ENCODE data around the gene ITGB5.

DNA sequence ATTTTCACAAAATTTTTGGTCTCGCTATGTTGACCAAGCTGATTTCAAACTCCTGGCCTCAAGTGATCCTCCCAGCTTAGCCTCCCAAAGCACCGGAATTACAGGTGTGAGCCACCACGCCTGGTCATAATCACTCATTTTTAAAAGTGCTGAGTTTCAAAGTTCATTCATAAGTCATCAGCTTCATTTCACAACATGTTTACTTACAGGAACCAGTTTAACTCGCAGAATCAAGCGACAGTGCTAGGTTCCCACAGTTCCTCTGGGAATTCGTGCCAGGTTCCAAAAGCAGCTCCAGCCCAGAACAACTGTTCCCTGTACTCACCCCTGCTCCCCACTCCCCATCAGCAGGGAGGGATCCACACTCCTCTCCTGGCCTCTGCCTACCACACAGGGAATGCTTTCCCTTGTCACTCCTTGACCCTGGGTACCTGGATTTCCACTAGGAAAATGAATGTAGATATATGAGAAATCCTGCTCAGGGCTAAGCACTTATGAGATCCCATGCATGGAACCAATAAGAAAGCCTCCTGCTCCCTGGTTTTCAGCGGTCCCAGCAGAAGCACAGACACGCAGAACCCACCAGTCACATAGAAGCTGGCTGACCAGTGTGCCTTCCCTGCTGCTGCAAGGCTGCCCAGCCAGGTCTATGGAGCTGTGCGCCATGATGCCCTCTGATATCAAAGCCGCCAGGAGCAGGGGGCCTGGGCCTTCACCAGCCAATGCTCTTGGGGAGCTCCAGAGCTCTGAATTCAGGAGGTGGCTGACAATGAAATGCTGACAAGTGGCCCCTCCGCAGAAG is 72.3 kb downstream of the ITGB5 start:
- no peak for TF ChIP-seq POLR2A (IDR thresholded peaks at IDR 0.05; ENCODE audit: low read depth, low read length)
- no peak for TF ChIP-seq POLR2AphosphoS5 (IDR thresholded peaks at IDR 0.05; ENCODE audit: low read depth, low read length)
- no peak for TF ChIP-seq TAF1 (IDR thresholded peaks at IDR 0.05; ENCODE audit: low read depth, low read length)
- no peak for TF ChIP-seq SPI1 (IDR thresholded peaks at IDR 0.05; ENCODE audit: low read depth, low read length)
